Suppressor macrophage treated with lipopolysaccharide for 4 hours (primary cell): ENCODE measurements around the gene GRIK4.

ENCODE experiments used
- DNase-seq: peaks from one replicate; pipeline ENCODE4 v3.0.0-alpha.2; 2020

The GRIK4 gene

DNA sequence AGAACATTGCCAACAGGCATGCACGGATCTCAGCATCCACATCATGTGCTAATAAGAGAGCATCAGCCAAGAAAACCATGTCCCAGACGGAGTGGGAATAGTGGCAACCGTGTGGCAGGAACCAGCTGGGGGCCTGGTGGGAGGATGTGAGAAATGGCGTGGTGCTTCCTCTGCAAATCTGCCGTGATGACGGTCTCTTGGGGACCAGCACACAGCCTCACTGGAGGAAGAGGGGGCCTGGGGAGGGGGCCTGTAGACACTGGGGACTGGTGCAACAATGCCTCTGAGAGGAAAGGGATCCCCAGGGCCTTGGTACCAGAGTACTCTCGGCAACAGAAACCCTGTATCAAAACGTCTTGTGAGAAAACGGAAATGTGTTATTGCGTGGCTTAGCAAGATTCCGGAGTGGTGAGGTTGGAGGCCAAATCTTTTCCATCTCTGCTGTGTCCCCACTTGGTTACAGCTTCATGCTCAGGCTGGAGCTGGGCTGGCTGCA, 358.0 kb downstream of the GRIK4 start:
- no peak for DNase-seq

DNA sequence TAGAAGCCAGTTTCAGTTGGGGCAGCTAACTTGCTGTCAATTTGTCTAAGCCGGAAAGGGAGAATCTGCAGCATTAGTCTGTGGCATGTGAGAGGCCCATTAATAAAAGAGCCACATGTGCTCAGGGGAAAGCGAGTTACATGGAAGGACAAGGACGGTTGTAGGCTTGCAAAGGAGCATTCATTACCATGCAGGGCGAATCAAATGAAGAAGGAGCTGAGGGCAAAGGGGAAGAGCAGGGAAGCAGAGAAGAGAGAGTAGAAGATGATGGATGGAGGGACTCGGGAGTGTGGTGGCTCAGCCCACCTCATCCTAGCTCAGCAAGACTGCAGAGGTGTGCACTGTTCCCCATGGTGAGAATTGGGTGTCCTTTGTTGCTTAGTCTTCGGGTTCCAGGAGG, 359.6 kb downstream of the GRIK4 start:
- no peak for DNase-seq

- DNase-seq, result no peak
Measured at GRCh38 chr11:120871924-120872323, 360.4 kb downstream of the GRIK4 start.

DNA sequence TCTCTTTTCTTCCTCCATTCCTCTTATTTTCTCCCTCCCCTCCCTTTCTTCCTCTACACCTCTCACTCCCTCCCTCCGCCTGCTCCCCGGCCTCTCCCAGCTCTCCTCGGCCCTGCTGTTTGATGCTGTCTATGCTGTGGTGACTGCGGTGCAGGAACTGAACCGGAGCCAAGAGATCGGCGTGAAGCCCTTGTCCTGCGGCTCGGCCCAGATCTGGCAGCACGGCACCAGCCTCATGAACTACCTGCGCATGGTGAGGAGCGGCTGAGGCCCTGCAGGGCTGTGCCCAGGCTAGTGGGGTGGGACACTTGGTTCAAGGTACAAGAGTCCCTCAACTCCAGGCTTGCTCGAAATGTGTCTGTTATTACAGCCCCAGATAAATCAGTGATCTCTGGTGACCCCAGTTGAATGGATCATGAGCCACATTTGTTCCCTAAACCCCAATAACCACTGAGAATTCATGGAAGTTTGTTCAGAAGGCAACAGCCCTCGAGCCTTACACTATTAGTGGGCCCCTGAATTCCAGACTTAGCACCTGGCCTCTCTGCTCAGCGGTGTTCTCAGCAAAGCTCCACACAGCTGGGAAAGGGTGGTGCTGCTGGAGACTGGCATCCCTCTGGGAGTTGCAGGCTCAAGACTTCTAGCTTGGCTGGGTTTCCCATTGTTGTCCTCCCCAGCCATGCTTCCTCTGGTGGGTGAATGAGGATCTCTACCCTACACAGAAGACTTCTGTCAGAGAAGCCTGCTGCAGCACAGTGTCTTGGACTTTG, 362.6 kb downstream of the GRIK4 start:
- DNase-seq, result no peak

GRCh38 chr11:120875986-120876385, 364.4 kb downstream of the GRIK4 start:
- no peak for DNase-seq

DNA sequence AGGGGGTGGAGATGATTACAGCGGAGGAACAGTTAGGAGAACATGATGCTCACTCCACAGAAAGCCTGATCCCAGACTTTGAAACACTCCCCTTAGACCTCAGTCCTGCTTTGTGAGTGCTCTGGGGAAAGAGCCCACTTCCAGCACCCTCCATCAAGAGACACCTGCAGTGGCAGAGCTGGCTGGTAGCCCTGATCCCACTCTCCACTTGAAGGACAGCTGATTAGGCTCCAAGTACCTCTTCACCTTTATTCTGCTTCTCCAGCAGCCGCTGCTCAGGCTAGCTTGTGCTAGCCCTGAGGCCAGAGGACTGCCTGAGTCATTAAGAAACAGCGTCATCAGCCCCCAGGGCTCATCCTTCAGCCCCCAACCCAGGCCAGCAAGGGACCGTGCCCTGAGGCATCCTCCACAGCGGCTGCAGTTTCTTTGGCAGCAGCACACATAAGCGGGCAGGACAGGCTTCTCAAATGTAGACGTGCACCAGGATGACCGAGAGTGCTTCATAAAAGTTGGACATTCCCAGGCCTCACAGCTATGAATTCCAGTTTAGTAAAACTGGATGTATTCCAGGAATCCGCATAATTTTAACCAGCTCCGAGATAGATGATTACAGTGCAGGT, 366.3 kb downstream of the GRIK4 start:
- no peak for DNase-seq

DNA sequence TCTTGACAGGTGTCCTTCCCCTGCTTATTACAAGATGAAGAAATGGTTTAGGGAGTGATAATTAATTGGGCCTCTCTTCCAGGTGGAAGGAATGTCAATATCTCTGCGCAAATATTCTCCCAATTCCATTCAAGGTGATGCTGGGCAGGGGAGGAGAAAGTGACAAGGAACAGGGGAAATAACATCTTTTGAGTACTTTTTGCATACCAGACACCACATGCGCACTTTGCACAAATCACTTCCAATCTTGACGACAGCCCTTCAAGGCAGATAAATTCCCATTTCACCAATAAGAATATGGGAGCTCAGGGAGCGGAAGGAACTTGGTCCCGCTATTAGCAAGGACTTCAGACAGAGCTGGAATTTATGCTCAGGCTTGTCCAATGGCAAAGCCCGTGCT, 367.2 kb downstream of the GRIK4 start:
- DNase-seq, result no peak

DNA sequence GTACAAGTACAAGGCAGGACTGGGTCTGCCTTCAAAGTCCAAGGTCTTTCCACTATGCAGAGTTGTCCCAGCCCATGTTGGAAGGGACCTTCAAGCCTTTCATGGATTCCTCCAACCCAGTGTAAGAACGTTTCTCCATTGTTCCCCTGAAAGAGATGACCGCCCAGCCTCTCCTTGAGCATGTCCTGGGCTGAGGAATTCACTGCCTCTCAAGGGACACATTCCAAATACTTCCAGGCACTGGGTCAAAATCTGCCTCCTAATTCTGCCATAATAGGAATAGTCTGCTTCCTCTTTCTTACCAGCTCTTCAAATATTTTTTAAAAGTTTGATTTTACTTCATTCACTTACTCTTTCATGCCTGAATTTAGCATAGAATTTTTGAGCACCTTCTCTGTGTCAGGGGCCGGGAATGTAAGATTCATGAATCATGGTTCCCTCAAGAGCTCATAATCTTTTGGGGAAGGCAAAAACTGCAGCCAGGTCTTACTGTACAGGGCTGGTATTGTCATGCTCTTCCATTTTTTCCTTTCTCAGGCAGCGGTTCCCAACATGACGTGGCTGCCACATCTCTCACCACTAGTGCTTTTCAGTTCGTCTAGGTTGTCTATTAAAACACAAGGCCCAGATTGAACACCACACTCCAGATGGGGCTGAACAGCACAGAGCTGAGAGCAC, 369.1 kb downstream of the GRIK4 start:
- DNase-seq, result no peak

DNA sequence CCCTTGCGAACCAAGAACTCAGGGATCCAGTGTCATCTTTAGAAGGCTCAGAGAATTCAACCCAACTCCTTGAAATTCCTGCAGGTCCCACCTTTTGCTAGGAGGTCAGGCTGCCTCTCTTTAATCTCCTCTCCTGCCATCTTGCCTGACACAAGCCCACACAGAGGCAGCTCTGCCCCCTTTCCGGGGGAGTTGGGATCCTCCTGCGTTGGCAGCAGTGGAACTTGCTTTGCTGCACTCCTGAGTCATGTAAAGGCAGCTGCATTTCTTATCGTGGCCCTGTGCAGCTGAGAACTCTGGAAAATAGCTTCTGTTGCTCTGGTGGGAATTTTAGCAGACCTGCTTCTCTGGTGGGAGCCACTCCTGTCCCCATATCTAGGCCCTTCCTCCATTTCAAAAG, 370.0 kb downstream of the GRIK4 start:
- no peak for DNase-seq

DNA sequence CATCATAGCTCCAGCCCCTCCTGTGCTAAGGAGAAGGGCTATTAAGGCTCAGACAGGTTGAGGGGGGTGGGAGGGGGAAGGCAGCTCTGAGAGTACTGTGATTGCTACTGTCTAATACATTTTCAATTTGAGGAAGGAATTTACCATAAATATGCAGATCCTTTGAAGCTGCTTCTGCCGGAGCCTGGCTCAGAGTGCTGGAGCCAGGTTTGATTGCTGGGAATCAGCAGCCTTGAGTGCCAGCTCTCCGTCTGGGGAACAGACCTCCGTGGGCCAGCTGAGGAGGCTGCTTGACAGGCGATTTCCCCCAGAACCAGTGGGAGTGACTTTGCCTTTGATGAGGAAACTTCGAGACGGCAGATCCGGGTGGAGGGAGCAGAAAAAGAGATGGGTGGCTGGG, 370.6 kb downstream of the GRIK4 start:
- DNase-seq, result no peak

- DNase-seq, result no peak
Measured at GRCh38 chr11:120883404-120884080, 372.0 kb downstream of the GRIK4 start.

DNA sequence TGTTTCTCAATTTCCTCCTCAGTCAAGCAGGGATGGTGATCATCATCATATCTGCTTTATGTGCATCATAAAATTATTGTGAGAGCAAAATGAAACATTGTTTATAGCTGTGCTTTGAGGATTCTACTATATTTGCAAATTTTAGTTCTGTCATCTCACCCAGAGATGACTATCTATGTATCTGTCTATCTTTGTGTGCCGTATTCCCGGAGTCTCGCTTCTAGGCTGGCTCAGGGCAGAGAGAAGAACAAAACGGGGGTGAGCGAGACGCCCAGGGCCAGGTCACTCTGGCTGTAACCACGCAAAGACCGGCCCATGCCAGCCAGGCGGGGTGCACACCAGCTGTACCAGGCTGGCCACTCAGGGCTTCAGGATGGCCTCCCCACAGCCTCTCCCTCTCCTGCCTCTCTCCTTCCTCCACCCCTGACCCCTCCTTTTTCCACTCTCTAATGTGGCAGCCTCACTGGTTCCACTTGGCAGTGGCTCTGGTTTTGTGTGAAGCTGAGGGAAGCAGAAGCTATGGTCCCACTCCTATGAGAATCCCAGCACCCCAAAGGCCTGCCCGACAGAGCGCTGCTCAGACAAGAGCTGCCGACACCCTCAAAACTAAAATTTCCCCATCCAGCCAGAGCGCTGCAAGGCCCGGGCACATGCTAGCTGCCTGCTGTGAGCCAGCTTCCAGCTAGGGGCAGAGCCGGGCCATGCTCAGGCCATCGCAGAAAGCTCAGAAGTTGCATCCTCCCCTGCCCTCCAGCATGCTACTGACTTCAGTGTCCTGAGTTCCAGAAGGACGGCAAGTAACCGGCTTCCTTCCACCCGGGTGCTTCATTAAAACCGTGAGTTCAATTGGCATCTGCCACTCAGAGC, 372.8 kb downstream of the GRIK4 start:
- DNase-seq, result no peak

GRCh38 chr11:120890609-120891320, 379.2 kb downstream of the GRIK4 start:
- no peak for DNase-seq

DNA sequence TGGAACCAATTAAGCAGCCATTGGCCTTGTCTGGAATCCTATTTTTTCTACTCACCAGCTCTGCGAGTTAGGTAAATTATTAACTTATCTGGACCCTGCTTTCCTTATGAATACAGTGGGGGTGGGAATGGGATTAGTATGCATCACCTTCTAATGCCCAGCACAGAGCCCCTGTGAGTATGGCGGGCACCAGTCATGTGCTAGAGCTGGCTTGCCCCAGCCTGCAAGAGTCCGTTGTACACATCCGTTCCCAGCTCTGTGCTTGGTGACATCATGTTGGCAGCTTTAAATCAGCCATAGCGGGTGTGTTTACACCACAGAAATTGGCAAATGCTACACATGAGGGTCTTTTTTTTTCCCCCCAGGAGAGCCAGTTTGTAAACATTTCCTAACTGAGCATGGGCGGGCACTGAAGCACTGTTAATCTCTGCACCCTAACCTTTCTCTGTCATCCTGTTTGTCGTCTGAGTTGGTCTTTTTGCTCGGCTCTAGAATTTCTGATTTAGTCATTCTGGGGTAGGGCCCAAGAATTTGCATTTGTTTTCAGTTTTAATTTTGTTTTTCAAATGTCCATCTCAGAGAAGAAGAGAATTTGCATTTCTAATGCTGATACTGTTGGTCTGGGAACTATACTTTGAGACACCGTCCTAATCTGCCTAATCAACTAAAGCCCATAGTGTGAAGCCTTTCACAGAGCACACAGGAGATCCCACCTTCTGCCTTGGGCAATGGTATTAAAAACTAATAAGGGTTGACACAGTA, 382.1 kb downstream of the GRIK4 start:
- no peak for DNase-seq

DNA sequence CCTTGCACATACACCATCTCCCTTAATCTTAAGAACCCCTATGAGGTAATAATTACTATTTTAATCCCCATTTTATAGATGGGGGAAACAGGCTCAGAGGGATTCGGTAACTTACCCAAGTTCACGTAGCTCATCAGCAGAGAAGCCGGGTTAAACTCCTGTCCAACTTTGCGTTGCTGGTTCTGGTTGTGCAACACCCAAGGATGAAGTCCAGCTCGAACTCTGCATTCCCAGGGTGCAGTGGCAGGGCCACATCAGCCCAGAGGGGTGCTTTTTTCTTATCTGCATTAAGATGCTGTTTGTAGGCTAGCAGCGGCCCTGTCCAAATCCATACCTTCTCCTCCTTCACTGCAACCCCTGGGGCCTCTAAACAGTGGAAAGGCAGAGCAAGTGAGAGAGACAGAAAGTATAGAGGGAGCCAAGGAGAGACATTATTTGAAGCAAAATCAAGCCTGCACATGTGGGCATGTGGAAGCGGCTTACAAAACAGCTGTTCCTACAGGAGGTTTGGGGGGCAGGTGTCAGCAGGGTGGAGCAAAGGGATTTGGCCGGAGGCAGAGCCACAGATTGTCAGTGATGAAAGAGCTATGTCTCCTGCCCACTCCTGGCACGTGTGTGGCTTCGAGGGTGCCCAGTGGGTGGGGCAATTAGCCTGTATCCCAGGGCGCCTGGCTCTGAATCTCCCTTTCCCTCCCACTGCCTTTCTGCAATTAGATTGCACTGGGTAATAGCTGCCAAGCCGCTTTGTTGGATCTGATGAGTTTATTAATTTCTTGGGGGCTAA, 382.8 kb downstream of the GRIK4 start:
- no peak for DNase-seq

DNA sequence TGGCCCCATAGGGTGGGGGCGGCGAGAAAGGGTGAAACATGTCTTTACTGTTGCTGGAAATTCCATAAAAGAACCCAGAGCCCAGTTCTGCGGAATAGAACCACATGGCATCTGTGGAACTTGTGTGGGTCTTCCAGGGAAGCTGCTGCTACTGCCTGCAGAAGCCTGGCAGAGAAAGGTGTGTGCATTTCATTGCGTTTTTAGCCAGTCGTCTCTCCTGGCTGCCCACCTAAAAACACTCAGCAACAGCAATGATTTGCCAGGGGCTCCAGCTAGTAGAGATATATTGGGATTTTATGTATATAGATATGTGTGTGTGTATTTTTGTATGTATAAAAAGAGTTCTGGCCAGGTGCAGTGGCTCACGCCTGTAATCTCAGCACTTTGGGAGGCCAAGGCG, 385.1 kb downstream of the GRIK4 start:
- DNase-seq, result no peak

- DNase-seq, result no peak
Measured at GRCh38 chr11:120898568-120898967, 387.0 kb downstream of the GRIK4 start.

DNA sequence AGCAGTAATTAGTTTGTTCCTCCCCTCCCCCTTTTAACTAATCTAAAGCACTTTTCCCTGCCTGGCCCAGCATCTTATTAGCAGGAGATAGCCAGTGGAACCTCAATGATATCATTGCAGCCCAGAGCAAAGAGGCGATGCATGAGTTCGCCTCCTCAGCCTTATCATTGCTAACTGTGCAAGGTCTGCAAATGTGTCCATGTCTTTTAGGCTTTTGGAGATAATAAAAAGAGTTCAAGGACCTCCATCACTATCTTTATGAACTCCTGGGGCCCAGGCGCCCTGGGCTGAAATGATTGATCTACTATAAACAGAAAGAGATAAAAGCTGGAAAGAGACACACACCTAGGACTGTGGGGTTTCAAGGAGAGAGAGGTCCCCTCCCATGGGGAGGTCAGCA, 388.2 kb downstream of the GRIK4 start:
- no peak for DNase-seq

GRCh38 chr11:120900643-120901042, 389.1 kb downstream of the GRIK4 start:
- no peak for DNase-seq

- DNase-seq, result no peak
Measured at GRCh38 chr11:120903686-120904085, 392.1 kb downstream of the GRIK4 start.
